Hematopoietic multipotent progenitor cell treated with erythropoietin and hydrocortisone succinate and interleukin-3 and kit ligand, for 17 days (in vitro differentiated cells): ENCODE measurements around the gene LIPT2.

Source experiments
- DNase-seq: peaks from one replicate; pipeline ENCODE4 v3.0.0-alpha.2; 2015; ENCODE audit warnings: low spot score

LIPT2 gene

DNA sequence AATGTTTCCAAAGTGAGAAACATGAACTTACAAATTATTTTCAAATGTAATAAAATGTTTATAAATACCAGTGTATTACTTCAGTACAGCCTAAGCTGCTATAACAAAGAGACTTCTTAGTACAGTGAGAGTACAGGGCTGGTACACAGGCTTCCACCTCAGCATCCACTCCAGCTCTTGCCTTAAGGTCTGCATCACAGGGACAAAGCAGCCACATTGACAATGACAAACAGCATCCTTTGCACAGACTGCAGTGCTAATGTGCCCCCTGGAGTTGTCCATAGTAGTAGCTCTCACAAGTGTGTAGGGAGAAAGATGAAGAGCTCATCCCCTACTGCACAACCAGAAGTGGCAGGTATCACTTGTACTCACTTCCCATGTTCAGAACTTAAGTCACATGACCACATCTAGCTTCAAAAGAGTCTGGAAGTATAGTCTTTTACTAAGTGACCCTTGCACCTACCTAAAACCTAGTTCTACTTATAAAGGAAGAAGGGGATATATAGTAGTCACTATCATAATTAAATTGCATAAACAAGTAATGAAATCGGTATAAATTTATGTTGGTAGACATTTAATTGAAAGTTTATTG, 10.7 kb upstream of the LIPT2 start:
- DNase-seq: no peak

DNA sequence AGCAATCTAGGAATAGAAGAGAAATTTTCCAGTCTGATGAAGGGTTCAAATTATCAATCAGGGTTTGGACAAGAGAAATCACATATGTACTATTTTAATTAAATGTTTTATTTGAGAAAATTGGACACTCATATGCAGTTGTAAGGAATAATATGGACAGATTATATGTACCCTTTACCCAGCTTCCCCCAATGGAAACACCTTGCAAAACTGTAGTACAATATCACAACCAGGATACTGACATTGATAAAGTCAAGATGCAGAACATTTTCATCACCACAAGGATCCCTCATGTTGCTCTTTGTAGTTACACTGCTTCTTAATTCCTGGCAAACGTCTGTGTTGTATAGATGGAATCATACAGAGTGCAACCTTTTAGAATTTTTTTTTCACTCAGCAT, 1.4 kb upstream of the LIPT2 start:
- DNase-seq: no peak

GRCh38 chr11:74493791-74494630, 487 bp upstream of the LIPT2 start:
- no peak for DNase-seq

GRCh38 chr11:74492084-74492483, 1.4 kb downstream of the LIPT2 start:
- DNase-seq: no peak

DNA sequence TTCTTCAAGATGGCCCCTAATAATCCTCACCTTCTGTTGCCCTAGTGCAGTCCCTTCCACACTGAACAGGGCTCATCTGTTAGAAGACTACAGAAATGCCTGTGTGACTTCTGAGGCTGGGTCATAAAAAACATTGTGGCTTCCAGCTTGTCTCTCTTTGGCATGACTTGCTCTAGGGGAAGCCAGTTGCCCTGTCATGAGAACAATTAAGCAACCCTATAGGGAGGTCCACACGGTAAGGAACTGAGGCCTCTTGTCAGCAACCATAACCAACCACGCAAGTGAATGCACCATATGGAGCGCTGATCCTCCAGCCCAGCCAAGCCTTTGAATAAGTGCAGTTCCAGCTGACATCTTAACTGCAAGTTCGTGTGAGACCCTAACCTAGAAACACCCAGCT, 2.6 kb downstream of the LIPT2 start:
- no peak for DNase-seq

- no peak for DNase-seq
Observed at GRCh38 chr11:74487875-74488274, 5.6 kb downstream of the LIPT2 start.

GRCh38 chr11:74485868-74486267, 7.7 kb downstream of the LIPT2 start:
- no peak for DNase-seq

DNA sequence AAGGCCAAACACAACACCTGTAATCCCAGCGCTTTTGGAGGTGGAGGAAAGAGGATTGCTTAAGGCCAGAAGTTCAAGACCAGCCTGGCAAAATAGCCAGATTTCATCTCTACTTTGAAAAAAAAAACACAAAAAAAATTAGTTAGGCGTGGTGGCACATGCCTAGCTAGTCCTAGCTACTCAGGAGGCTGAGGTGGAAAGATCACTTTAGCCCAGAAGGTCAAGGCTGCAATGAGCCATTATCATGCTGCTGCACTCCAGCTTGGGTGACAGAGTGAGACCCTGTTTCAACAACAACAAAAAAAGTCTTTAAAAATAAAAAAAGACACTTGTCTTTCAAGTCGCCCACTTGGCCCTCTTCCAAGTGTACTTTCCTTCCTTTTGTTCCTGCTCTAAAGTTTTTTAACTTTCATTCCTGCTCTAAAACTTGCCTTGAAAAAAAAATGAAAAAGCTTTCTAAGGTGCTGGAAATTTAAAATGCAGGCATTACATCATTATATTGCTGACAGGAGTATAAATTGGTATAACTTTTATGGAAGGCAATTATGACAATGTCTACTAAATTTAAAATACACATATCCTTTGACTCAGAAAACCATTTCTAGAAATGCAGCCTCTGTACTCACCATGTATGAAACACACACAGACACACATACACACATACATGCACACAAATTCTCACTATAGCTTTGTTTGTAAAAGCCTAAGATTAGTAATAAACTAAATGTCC, 12.7 kb downstream of the LIPT2 start:
- no peak for DNase-seq

DNA sequence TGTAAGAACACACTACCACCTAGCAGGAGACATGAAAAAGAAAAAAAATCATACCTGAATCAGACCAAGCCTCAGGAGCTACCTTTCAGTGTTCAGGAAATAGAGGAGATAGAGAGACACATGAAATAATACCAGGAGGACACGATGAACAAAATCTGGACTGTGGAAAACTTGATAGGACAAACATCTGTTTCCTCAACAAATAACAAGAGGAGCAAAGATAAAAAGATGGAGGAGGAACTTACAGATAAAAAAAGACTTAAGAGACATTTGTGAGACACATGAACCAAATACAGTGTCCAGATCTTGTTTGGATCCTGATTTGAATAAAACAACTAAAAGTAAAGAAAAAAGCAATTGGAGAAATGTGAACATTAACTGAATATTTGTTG, 13.8 kb downstream of the LIPT2 start:
- no peak for DNase-seq

GRCh38 chr11:74478877-74479731, 14.4 kb downstream of the LIPT2 start:
- DNase-seq: no peak

- DNase-seq: no peak
Observed at GRCh38 chr11:74476536-74476935, 17.0 kb downstream of the LIPT2 start.

GRCh38 chr11:74474316-74474715, 19.2 kb downstream of the LIPT2 start:
- no peak for DNase-seq

- DNase-seq: no peak
Observed at GRCh38 chr11:74473382-74474173, 19.9 kb downstream of the LIPT2 start.

GRCh38 chr11:74471668-74472429, 21.7 kb downstream of the LIPT2 start:
- no peak for DNase-seq

DNA sequence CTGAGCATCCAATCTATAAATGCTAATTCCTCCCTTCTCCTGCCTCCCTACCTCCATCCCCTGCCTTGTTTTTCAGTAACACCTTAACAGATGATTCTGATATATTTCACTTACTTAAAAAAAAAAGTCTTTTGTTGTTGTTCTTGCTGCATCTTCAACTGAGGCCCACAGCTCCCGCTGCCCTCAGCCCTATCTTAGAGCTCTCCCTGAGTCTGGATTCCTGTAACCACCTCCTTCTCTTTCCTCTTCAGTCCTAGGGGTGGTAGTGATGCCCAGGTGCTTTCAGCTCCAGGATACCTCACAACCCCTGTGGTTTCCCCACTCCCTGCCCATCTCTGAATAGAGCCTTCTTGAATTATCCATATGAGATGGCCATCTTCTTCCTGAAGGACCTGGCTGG, 22.5 kb downstream of the LIPT2 start:
- no peak for DNase-seq

- no peak for DNase-seq
Observed at GRCh38 chr11:74470526-74470925, 23.0 kb downstream of the LIPT2 start.

GRCh38 chr11:74468936-74469335, 24.6 kb downstream of the LIPT2 start:
- DNase-seq: no peak

DNA sequence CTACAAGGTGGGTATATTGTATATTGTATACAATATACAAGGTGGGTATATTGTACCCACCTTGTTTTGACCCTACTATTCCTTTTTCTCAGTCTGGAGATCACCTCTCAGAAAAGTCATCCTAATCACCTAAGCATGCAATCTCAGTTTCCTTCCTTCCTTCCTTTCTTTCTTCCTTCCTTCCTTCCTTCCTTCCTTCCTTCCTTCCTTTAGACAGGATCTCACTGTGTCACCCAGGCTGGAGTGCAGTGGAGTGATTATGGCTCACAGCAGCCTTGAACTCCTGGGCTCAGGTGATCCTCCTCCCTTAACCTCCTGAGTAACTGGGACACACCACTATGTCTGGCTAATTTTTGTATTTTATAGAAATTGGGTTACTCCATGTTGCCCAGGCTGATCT, 25.0 kb downstream of the LIPT2 start:
- no peak for DNase-seq

DNA sequence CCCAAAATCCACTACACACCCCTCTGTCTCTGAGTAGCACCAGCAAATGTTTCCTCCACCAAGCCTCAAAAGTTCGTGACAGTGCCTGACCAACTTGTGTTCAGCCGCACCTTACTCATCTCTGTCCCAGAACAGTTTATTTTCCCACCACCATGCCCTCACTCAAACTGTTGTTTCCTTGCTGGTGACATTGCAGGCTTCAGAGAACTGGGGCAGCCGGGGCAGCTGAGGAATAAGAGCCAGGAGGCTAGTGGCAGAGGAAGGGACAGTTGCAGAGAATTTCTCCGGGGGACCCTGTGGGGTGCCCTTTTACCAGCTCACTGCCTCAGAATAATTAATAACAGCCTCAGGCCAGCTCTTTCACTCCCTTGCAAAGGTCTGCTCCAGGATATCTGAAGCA, 25.5 kb downstream of the LIPT2 start:
- no peak for DNase-seq
